Right hindlimb (tissue), 1 donor: ENCODE measurements around the gene DGKI.
"Not testable (repeated sequence)": the region's sequence is repeated elsewhere in the genome, so short reads cannot be mapped to it uniquely, and the experiment has no call there.

Source experiments
- DNase-seq: peaks from one replicate; pipeline ENCODE4 v3.0.0-alpha.2; 2018

Gene DGKI

DNA sequence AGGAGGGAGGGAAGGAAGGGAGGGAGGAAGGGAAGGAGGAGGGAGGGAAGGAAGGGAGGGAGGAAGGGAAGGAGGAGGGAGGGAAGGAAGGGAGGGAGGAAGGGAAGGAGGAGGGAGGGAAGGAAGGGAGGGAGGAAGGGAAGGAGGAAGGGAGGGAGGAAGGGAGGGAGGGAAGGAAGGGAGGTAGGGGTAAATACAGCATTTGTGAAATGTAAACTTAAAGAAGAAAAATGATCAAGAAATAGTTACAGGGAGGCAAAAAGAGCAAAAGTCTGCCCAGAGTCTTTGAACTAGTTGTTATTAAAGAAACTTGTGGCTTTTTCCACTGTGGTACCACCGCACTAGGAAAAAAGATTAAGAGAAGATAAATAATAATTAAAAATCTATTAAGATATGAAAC lies 398.2 kb downstream of the DGKI start:
- DNase-seq = not testable (repeated sequence)

DNA sequence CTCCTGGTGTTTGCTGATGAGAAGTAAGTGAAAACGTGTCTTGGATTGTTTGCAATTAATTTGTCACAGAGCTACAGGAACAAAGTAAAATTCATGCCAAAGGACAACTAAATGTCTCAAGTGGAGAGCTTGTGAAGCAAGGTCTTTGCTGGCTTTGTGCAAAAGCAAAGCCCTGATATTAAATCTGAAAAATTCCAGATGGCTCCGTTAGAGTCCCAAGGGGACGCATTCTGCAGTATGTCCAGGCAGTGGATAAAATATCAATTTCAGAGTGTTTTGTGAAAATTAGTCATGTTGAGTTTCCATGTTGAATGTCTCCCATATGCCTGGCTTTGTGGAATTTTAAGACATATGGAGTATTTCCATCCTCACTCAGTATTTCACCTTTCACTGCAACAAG lies 400.7 kb downstream of the DGKI start:
- DNase-seq = peak; percentile 75

DNA sequence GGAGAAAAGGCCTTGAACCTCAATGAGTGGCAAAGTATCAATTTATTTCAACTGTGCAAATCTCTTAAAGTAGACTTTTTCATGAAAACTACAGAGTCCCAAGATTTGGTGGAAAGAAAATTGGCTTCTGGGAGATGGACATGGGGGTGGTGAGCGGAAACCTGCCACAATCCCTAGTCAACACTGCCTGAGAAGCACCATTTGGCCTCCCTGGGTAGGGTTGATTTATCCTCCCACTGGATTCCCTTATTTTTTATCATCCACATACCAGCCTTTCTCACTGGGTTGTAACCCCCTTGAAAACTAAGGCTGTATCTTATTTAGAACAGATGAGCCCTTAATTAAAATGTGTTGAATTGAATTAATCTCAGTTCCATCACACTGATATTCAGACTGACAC lies 401.5 kb downstream of the DGKI start:
- no peak for DNase-seq

DNA sequence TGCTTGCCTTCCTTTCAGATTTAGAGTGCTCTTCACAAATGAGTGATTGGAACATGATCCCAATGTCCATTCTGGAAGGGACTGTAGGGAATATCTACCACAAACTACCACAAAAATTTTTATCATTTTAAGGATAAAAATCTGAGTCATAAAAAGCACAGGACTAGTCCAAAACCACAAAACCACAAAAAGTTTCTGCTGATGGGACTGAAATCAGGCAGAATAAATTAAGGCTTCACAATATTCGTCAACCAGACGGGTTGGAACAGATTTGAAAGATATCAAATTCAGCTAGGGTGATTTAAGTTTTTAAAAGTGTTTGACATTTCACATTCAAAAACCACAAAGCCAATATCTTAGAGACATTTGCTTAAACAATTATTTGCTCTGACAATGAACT lies 403.2 kb downstream of the DGKI start:
- DNase-seq = no peak

GRCh38 chr7:137441451-137441850 lies 405.3 kb downstream of the DGKI start:
- DNase-seq = no peak

- no peak for DNase-seq
These were observed 406.6 kb downstream of the DGKI start for GRCh38 chr7:137439829-137440825.

DNA sequence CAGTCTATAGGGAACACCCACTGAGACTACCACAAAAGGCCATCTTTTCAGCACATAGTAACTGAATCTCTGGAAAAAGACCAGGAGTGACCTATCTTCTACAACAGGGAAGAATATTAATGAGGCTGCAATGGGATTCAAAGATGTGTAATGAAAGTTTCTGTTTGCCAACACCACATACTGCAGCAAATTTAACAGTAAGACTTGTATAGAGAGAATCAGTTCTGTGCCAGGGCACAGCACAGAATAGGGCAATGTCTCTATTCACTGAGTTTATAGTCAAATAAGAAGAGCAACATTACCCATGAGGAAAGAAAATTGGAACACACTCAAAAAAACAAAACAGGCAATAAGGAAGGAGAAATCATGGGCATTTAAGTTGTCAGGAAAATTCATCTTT lies 411.8 kb downstream of the DGKI start:
- DNase-seq = no peak

GRCh38 chr7:137434530-137434929 lies 412.2 kb downstream of the DGKI start:
- no peak for DNase-seq

- DNase-seq = no peak
These were observed 423.5 kb downstream of the DGKI start for GRCh38 chr7:137423321-137423720.

DNA sequence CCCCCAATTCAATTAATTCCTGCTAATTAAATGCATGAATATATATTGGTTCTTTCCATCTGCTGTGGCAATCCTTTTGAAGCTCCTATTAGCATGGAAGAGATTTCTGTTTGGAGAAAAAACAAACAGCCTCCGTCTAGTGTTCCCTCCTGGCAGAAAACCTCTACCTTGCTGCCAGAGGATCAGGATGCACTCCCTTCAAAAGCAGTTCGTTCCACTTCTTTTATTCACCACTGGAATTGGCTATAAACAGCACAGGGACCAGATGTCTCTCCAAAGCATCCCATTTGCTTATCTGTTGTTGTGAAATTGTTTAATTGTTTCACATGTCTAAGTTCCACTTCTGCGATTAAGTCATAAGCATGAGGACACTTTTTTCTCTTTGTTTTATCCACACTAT lies 425.4 kb downstream of the DGKI start:
- DNase-seq = peak; percentile 30

DNA sequence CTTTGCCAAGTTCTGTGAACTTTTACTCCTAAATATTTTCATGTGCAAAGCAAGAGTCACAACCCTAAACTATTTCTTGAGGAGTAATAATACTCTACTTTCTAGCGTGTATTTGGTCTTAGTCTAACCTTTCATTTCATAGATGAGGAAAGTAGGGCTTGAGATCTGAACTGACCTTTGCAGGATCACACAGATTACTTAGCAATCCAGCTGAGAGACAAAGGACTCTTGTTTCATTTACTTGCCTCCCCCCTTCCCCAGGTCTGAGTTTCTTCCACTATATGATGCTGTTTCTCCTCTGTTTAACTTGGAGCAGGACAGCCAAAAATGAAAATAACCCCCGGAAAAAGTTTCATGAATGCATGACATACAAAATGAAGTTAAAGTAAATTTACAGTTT lies 427.9 kb downstream of the DGKI start:
- DNase-seq = no peak

- DNase-seq = no peak
These were observed 429.3 kb downstream of the DGKI start for GRCh38 chr7:137417464-137417863.

GRCh38 chr7:137413901-137414300 lies 432.9 kb downstream of the DGKI start:
- DNase-seq = no peak

- no peak for DNase-seq
These were observed 435.3 kb downstream of the DGKI start for GRCh38 chr7:137411446-137411845.

DNA sequence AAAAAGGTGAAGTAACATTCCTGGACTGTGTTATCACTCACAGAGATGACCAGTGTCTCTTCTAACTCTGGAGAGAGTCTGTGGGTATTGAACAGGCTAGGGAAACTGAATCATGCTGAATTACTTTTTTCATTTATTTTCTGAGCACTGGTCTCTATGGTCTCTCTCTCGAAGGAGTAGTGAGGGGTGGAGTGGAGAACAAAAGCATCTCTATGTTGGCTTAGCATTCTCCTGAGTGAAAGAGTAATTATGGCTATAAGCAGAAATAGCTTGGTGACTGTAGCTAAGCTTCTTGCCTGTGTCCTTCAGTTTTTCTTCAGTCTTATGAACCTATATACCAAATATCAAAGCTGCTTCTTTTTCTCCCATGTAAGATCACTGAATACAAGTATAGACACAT lies 438.6 kb downstream of the DGKI start:
- no peak for DNase-seq

GRCh38 chr7:137407078-137407477 lies 439.7 kb downstream of the DGKI start:
- no peak for DNase-seq

- no peak for DNase-seq
These were observed 442.0 kb downstream of the DGKI start for GRCh38 chr7:137404660-137405317.

GRCh38 chr7:137403353-137403695 lies 443.4 kb downstream of the DGKI start:
- DNase-seq = no peak

DNA sequence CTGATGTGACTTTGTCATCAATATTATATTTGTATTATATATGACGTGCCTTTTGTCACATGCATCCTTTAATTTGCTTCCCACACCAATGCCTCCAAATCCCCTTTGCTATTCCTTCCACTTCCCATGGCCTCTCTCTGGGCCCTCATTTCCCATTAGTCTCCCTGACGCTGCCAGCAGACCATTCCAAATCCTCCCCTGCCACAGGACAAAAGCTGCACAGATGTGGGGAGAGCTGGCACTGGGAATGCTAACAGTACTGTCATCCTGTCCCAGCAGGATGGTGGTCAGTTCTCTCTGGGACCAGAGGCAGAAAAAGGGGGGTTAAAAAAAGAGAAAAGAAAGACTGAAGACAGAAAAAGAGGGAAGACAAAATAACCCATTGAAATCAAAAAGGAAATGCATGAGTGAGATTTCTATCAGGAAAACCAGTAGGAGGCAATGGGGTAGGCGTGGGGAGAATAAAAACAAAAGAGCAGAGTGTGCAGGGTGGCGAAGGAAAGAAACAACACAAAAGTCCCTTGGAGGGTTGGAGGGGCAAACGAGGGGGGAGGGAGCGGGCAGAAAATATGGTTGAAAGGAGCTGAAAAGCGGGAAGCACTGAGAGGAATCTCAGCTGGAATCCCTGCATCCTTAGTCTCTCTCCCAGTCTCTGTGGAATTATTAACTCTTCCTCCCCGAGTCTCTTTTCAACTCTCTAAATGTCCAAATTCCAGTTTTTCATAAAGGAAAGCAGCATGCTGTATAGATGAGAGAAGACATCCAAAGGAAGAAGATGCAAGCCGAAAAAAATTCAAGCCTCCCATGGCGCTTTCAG lies 444.0 kb downstream of the DGKI start:
- no peak for DNase-seq

GRCh38 chr7:137399827-137400823 lies 446.6 kb downstream of the DGKI start:
- DNase-seq = no peak

- no peak for DNase-seq
These were observed 450.7 kb downstream of the DGKI start for GRCh38 chr7:137396051-137396450.

- peak; percentile 29 for DNase-seq
These were observed 451.4 kb downstream of the DGKI start for GRCh38 chr7:137395420-137395819.
